NCI-H146 treated with DMSO at 0.1 percent for 48 hours (cell line): Measurements from ENCODE around the gene MYH7.
"Not testable (repeated sequence)": the region's sequence is repeated elsewhere in the genome, so short reads cannot be mapped to it uniquely, and the experiment has no call there.

Experiments
- DNase-seq: peaks from one replicate; lab custom pipeline; 2025; ENCODE audit not compliant: unreplicated experiment; lab: John Stamatoyannopoulos, UW

MYH7 gene

DNA sequence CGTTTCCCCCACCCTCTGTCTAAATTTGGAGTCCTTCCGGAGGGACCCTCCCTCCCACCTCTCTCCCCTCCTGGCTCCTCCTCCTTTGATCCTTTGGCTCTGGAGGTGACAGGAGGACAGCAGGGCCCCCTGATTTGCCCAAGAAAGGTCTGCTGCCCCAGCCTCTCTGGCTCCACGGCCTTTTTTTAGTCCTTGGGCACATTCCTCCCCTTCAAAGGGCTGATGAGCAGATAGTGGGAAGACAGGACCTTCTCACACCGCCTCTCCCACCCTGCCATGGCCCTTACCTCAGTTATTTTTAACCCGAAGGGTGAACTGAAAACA is 27.2 kb downstream of the MYH7 start:
- DNase-seq = no peak

DNA sequence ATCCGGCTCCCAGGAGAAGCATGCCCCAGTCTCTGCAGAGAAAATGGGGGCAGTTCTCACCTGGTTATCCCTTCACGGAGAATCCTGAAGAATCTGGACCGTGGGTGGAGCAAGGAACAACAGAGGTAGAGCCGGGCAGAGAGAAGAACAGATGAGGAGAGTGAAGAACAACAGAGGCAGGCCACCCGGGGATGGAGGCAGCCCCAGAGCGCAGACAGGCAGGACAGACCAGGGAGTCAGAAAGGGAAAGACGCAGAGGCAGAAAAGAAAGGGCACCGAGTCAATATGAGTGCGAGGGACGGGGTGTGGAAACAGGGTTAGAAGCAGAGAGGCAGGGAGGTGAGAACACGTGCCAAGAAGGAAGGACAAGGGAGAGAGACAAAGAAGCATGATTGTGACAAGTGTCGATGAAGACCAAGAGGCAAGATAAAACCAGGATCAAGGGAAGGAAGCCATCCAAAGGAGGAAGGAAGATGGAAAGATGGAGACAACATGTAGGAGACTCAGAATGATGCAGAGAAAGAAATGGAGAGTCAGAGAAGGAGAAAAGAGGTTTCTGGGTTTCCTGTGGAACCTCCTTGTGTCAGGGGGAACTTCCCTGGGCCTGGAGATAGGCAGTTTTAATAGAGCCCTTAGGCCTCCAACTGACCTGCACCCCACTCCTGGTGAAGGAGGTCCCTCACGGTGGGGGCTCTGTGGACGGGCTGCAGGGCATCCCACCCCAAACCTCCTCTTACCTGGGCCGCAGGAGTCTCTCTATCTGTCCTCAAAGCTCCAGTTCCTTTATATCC is 27.7 kb downstream of the MYH7 start, which contains the start of gene MYH6:
TSS of gene MYH6 (minus strand) at position 758 of the 791 bp plus-strand sequence. CDS start 1,050 bp downstream, outside the sequence.
- no peak for DNase-seq

DNA sequence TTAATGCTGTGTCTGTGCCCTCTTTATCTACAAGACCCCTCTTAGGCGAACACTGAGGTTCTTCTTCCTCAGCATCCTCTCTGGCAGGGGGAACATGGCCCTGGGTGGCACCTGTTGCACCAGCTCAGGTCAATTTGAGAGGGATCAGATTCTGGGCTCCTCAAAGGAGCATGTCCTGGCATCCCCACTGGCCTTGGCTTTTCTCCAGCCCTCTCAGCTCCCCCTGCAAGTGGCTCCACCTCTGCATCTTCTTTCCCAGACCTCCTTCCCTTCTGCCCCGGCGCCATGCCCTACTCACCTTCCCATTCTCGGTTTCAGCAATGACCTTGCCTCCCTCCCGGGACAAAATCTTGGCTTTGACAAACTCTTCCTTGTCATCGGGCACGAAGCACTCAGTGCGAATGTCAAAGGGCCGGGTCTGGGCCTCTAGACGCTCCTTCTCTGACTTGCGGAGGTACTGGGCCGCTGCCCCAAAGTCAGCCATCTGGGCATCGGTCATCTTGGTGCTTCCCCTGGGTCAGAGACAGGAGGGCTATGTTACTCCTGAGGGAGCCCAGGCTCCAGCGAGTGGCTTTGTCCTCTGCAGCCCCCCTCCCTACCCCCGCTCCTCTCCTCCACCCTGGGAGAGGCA is 28.6 kb downstream of the MYH7 start:
- no peak for DNase-seq

- DNase-seq = no peak
Measured at GRCh38 chr14:23406244-23406643, 29.2 kb downstream of the MYH7 start.

DNA sequence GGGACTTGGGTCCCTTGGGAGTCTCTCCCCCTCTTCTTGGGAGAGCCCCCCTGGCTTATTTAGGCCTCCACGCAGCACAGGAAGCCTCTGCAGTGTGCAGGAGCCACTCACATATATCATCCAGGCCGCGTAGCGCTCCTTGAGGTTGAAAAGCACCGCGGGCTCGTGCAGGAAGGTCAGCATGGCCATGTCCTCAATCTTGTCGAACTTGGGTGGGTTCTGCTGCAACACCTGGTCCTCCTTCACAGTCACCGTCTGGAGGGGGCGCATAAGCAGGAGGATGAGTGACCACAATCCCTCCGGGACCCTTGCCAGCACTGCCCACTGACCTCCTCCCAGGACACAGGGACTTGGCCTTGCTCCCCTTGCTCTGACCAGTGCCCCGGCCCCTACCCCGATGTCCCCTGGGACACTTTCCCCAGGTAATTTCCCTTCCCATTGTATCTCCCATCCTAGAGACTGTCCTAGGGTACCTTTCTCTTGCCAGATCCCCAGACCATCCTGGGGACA is 29.9 kb downstream of the MYH7 start:
- no peak for DNase-seq

GRCh38 chr14:23405096-23405495 is 30.4 kb downstream of the MYH7 start:
- DNase-seq = no peak

- no peak for DNase-seq
Measured at GRCh38 chr14:23404331-23404900, 31.0 kb downstream of the MYH7 start.

DNA sequence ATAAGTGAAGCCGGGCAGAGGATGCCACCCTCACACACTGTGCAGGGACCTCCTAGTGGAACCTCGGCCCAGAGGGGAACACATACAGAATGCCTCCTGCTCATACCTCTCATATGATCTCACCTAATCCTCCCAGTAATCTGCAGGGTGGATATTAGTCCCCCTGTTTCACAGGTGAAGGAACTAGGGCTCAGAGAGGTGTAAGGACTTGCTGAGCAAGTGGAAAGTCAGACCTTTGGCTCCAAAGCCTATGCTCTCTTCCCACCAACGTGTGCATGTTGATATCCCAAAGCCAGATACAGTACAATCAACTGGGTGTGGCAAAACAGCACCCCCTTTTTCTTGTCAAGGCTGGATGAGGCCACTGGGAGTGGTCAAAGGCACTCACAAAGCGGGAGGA is 31.6 kb downstream of the MYH7 start:
- no peak for DNase-seq

- DNase-seq = no peak
Measured at GRCh38 chr14:23403139-23403438, 32.4 kb downstream of the MYH7 start.

DNA sequence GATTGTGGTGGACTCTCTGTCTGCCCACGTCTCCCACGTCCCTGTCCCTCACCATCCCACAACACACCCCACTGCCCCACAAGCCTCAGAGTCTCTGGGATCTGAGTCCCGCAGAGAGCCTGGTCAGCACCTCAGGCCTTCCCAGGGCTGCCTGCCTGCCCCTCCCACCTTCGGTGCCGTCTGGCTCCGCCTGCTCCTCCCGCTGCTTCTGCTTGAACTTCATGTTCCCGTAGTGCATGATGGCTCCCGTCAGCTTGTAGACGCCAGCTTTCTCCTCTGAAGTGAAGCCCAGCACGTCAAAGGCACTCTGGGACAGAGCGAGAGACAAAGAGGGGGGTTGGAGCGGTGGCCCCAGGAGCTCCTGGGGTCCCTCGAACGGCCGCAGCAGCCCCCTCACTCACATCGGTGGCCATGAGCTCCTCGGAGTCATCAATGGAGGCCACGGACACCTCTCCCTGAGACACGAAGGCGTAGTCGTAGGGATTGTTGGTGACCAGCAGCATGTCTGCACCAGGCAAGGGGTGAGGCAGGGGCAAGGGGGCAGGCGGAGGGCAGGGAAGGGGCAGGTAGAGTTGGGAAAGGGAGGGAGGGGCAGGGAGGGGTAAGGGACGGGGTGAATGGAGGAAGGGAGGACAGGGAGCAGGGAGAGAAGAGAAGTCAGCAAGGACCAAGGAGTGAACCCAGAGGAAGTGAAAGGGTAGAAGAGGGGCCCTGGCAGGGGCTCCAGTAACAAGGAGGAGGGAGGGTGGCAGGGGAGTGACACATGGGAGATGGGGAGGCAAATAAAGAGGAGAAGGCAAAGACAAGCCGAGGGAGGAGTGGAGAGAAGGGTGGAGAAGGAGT is 32.9 kb downstream of the MYH7 start:
- DNase-seq = no peak

DNA sequence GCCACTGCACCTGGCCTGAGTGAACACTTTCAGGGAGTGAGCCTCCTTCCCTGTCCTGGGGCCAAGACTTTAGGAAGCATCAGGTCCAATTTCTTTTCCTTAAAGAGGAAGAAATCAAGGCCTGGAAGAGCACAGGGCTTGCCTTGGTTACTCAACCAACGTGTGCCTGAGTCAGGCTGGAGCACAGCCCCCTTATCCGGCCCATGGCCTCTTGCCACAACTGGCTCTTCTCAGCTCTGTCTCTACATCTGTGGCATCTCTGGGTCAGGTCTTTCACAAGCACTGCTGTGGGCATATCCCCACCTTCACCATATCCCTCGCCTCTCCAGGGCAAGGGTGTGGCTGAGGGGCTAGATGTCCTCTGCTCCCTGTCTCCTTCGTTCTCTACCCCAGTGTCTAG is 34.2 kb downstream of the MYH7 start:
- no peak for DNase-seq

GRCh38 chr14:23400496-23401149 is 34.8 kb downstream of the MYH7 start:
- not testable (repeated sequence) for DNase-seq

GRCh38 chr14:23399591-23399990 is 35.9 kb downstream of the MYH7 start:
- DNase-seq = no peak

DNA sequence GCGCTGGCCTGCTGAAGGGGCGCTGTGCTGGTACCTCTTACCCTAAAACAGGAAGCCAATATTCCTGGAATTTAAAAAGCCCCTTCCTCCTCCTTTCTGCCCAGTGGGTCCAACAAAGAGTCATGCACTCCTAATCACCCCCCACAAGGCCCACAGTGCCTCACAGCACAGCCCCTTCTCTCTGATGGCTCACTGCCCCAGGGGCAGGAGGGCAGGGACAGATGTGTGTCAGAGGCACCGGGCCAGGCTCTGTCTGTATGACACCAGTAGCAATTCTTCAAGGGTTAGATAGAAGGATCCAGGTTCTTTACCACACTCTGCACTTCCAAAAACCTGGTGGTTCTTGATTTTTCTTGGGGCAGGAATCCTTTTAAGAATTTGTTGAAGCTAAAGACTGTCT is 36.3 kb downstream of the MYH7 start:
- no peak for DNase-seq

DNA sequence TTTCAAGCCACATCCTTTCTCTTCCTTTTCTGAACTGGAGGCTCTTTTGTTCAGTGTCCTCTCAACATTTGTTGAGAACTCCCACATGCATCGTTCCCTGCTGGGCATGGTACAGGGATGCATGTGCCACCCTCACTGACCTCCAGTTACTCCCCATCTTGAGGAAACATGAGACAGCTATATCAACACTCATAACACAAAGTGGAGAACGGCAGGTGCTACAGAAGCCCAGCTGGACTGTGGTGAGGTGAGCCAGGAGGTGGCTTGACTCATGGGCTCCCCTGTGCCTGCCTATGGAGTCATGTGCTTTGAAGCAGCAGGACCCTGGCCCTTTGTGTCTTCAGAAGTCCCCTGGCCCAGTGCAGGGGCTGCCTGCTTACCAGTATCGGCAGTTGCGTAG is 37.1 kb downstream of the MYH7 start:
- peak; percentile 35 for DNase-seq

- no peak for DNase-seq
Measured at GRCh38 chr14:23396781-23397407, 38.6 kb downstream of the MYH7 start.

GRCh38 chr14:23396126-23396525 is 39.3 kb downstream of the MYH7 start:
- DNase-seq = no peak

DNA sequence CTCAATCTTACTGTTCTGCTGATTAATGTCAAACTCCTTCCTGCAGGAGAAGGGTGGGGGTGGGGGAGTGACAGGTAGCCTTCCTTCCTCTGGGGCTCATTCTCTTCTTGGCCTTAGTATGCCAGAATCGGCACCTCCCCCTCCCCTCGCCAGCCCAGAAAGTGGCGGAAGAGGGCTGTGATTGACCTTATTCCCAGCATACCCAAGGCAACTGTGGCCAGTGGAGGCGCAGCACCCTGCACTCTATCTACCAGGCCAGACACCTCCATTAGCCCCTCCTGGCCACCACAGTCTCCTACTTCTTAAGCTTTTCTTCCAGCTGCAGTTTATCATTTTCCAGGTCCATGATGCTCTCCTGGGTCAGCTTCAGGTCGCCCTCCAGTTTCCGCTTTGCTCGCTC is 42.8 kb downstream of the MYH7 start:
- DNase-seq = no peak

- DNase-seq = not testable (repeated sequence)
Measured at GRCh38 chr14:23389871-23390270, 45.6 kb downstream of the MYH7 start.

DNA sequence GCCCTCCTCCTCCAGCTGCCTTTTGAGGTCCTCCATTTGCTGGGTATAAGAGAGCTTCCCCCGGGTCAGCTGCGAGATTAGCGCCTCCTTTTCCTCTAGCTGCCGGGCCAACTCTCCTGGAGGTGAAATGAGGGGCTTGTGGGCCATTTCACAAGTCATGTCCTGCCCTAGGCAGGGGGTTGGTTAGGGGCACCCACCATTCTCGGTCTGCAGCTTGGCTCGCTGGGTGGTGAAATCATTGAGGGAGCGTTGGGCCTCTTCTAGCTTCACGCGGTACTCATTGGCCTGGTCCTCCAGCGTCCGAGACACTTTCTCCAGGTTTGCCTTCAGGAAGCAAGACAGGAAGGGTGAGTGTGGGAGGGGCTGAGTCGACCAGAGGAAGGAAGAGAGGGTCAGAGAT is 46.1 kb downstream of the MYH7 start:
- no peak for DNase-seq

GRCh38 chr14:23388996-23389395 is 46.5 kb downstream of the MYH7 start:
- DNase-seq = no peak
